ENCODE data around the gene NLRP10.
A peak's percentile ranks its signal among the peaks of the same experiment; 100 is the strongest.
"Not testable (repeated sequence)": the region's sequence is repeated elsewhere in the genome, so short reads cannot be mapped to it uniquely, and the experiment has no call there.

Gene NLRP10

GRCh38 chr11:7999795-8000194 lies 34.5 kb upstream of the NLRP10 start:
- Histone ChIP-seq H3K9me2 (replicated peaks; ENCODE audit: insufficient read depth, low read length) (no peaks in the 10 kb centered on the region), H3K27ac (ENCODE audit: low read depth, low read length) (no peak overlapping the region), H3K36me3 (ENCODE audit: low read length) (peaks cover 27% of the 10 kb centered on the region), H3K9ac (ENCODE audit: low read length) (no peak overlapping the region), H3K4me3 (ENCODE audit: insufficient read depth, low read length, poor library complexity, severe bottlenecking) (no peak overlapping the region), H3K9me3 (ENCODE audit: insufficient read depth, low read length) (no peaks in the 10 kb centered on the region), H4K20me1 (ENCODE audit: low read depth, low read length) (no peaks in the 10 kb centered on the region), H3K79me2 (ENCODE audit: insufficient read depth, low read length) (no peaks in the 10 kb centered on the region), H2AFZ (ENCODE audit: low read depth, low read length, severe bottlenecking) (no peak overlapping the region), H3K27me3 (ENCODE audit: low read length) (no peaks in the 10 kb centered on the region), H3K4me2 (ENCODE audit: low read depth, low read length, poor library complexity, severe bottlenecking) (no peak overlapping the region), H3F3A (ENCODE audit: insufficient read depth) (peaks cover 10% of the 10 kb centered on the region)
- TF ChIP-seq CTCF (IDR thresholded peaks at IDR 0.05; ENCODE audit: insufficient read depth, low read length, poor library complexity, severe bottlenecking) (no peak), EZH2phosphoT487 (conservative IDR thresholded peaks at IDR 0.05; ENCODE audit: low read length) (no peak)

GRCh38 chr11:7994581-7995278 lies 29.5 kb upstream of the NLRP10 start:
- H3K4me2 ChIP-seq (ENCODE audit: low read depth, low read length, poor library complexity, severe bottlenecking), result no peak overlapping the region
- H3K9ac ChIP-seq (ENCODE audit: low read length), result no peak overlapping the region

GRCh38 chr11:7987560-7987883 lies 22.3 kb upstream of the NLRP10 start:
- H3K27ac ChIP-seq (ENCODE audit: low read depth, low read length); H3K9me2 ChIP-seq (replicated peaks; ENCODE audit: insufficient read depth, low read length); H3F3A ChIP-seq (ENCODE audit: insufficient read depth); H3K9me3 ChIP-seq (ENCODE audit: insufficient read depth, low read length); H3K27me3 ChIP-seq (ENCODE audit: low read length); H4K20me1 ChIP-seq (ENCODE audit: low read depth, low read length): not testable (repeated sequence)
- H3K4me2 ChIP-seq (ENCODE audit: low read depth, low read length, poor library complexity, severe bottlenecking), result peak overlapping the region; percentile 96
- H3K36me3 ChIP-seq (ENCODE audit: low read length), result peaks cover 12% of the 10 kb centered on the region; the same call in 1 of the 2 replicates
- H3K4me3 ChIP-seq (ENCODE audit: insufficient read depth, low read length, poor library complexity, severe bottlenecking), result peak overlapping the region; percentile 99
- peak overlapping the region; percentile 77 for H3K9ac ChIP-seq (ENCODE audit: low read length)
- peaks cover 35% of the 10 kb centered on the region for H3K79me2 ChIP-seq (ENCODE audit: insufficient read depth, low read length)
- H2AFZ ChIP-seq (ENCODE audit: low read depth, low read length, severe bottlenecking), result peak overlapping the region; percentile 42

More at GRCh38 chr11:7994581-7995278, 29.5 kb upstream of the NLRP10 start:
- no peak overlapping the region for H3K27ac ChIP-seq (ENCODE audit: low read depth, low read length)
- no peak for TF ChIP-seq CTCF (IDR thresholded peaks at IDR 0.05; ENCODE audit: insufficient read depth, low read length, poor library complexity, severe bottlenecking)
- no peak for TF ChIP-seq EZH2phosphoT487 (conservative IDR thresholded peaks at IDR 0.05; ENCODE audit: low read length)
- H3K27me3 ChIP-seq (ENCODE audit: low read length), result no peaks in the 10 kb centered on the region
- no peaks in the 10 kb centered on the region for H3K9me2 ChIP-seq (replicated peaks; ENCODE audit: insufficient read depth, low read length)
- no peak overlapping the region for H3K4me3 ChIP-seq (ENCODE audit: insufficient read depth, low read length, poor library complexity, severe bottlenecking)
- H3F3A ChIP-seq (ENCODE audit: insufficient read depth), result no peaks in the 10 kb centered on the region
- no peaks in the 10 kb centered on the region for H3K9me3 ChIP-seq (ENCODE audit: insufficient read depth, low read length)
- peaks cover 9% of the 10 kb centered on the region for H3K79me2 ChIP-seq (ENCODE audit: insufficient read depth, low read length)
- no peak overlapping the region for H2AFZ ChIP-seq (ENCODE audit: low read depth, low read length, severe bottlenecking)
- no peaks in the 10 kb centered on the region for H4K20me1 ChIP-seq (ENCODE audit: low read depth, low read length)
- peaks cover 41% of the 10 kb centered on the region for H3K36me3 ChIP-seq (ENCODE audit: low read length)

- Histone ChIP-seq H2AFZ (ENCODE audit: low read depth, low read length, severe bottlenecking) (peak within 1 kb of the TSS; percentile 99), H3F3A (ENCODE audit: insufficient read depth) (no peaks in the 10 kb centered on the region), H3K9me2 (replicated peaks; ENCODE audit: insufficient read depth, low read length) (no peaks in the 10 kb centered on the region), H3K4me3 (ENCODE audit: insufficient read depth, low read length, poor library complexity, severe bottlenecking) (peak within 1 kb of the TSS; percentile 99), H3K9ac (ENCODE audit: low read length) (peak within 1 kb of the TSS; percentile 77), H3K9me3 (ENCODE audit: insufficient read depth, low read length) (no peaks in the 10 kb centered on the region), H3K27me3 (ENCODE audit: low read length) (no peaks in the 10 kb centered on the region), H3K36me3 (ENCODE audit: low read length) (0 out of 2 replicates have a peak, but pooled peaks cover 9% of the 10 kb centered on the region), H4K20me1 (ENCODE audit: low read depth, low read length) (peaks cover 8% of the 10 kb centered on the region; the same call in 1 of the 2 replicates), H3K27ac (ENCODE audit: low read depth, low read length) (peak within 1 kb of the TSS; percentile 20), H3K79me2 (ENCODE audit: insufficient read depth, low read length) (peaks cover 35% of the 10 kb centered on the region), H3K4me2 (ENCODE audit: low read depth, low read length, poor library complexity, severe bottlenecking) (peak within 1 kb of the TSS; percentile 96)
- TF ChIP-seq CTCF (IDR thresholded peaks at IDR 0.05; ENCODE audit: insufficient read depth, low read length, poor library complexity, severe bottlenecking), result peak; percentile 92
- TF ChIP-seq EZH2phosphoT487 (conservative IDR thresholded peaks at IDR 0.05; ENCODE audit: low read length), result no peak
These were observed 21.7 kb upstream of the NLRP10 start, which contains the start of gene EIF3F for GRCh38 chr11:7986768-7987559. EIF3F (plus strand) TSS chr11:7987337; CDS start chr11:7987353, 16 bp downstream.

All from SU-DHL-6 (cell line).